Measurements from ENCODE around the gene ELL. TPM values are rescaled to one million over a fixed set of nuclear protein-coding genes. Genes with fewer than 3 reads are reported as not detected.
A peak's percentile ranks its signal among the peaks of the same experiment; 100 is the strongest.

Gene ELL
- total RNA-seq, 2 experiments from 2014 or later: 46.2 to 46.8 TPM

DNA sequence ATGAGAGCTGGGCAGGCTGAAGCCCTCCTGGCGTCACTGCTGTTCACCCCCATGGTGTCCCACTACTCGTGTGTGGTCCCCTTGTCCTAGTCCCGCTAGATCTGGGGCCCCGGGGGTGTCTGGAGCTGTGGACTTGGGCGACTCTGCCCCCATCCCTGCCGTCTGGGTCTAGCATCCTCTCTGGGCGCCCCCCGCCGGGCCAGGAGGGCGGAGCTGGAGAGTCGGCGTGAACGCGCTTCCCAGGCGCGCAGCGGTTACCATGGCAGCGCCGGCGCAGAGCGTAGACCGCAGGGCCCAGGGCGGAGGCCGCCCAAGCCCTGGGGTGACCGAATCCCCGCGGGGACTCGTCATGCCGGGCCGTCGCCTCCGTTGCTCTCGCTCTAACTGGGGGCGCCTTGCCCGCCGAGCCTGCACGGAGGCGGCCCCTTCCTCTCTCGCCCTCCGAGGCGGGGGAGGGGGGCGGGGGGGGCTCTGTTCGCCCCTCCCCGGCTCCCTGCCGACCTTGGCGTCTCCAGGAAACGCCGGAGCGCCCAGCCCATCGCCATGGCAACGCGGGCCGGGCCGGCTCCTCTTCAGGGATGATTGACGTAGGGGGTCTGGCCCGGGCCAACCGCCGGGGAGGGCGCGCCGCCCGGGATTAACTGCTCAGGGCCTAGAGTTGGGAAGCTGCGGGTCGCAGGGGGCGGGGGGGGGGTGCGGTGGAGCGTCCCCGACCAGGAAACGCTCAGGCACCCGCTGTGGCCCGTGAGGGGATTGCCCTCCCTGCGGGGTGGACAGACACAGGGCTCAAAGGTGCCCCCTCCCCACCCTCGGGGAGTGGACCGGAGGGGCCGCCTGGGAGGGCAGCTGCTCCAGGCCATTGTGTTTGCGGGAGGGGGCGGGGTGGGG lies 92.8 kb downstream of the ELL start:
- TF ChIP-seq, protein P1, sequence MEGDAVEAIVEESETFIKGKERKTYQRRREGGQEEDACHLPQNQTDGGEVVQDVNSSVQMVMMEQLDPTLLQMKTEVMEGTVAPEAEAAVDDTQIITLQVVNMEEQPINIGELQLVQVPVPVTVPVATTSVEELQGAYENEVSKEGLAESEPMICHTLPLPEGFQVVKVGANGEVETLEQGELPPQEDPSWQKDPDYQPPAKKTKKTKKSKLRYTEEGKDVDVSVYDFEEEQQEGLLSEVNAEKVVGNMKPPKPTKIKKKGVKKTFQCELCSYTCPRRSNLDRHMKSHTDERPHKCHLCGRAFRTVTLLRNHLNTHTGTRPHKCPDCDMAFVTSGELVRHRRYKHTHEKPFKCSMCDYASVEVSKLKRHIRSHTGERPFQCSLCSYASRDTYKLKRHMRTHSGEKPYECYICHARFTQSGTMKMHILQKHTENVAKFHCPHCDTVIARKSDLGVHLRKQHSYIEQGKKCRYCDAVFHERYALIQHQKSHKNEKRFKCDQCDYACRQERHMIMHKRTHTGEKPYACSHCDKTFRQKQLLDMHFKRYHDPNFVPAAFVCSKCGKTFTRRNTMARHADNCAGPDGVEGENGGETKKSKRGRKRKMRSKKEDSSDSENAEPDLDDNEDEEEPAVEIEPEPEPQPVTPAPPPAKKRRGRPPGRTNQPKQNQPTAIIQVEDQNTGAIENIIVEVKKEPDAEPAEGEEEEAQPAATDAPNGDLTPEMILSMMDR (IDR thresholded peaks at IDR 0.05): no peak
- CTCF ChIA-PET: interaction anchor here (1.2 to 1.9 kb wide), 4 partner anchors 10 to 149 kb away, joined by 3 to 11 read pairs (median 4); partner anchors contain the start of gene SSBP4
- peak overlapping the region; percentile 78 to 92 for H3K27ac ChIP-seq (ENCODE audit: low read depth in 1 of 2, low read length in 2 of 2)
- H3K27ac Mint-ChIP-seq: peak overlapping the region; percentile 81
- POLR2A ChIA-PET: interaction anchor here (1.1 to 2.3 kb wide), 7 partner anchors 8 to 277 kb away, joined by 3 to 21 read pairs (median 4); partner anchors contain the start of genes PIK3R2 and SSBP4
- H3K36me3 Mint-ChIP-seq (ENCODE audit: low read depth): no peaks in the 10 kb centered on the region
- peak overlapping the region; percentile 53 for H3K4me3 ChIP-seq (ENCODE audit: low read length)
- H3K4me1 ChIP-seq (ENCODE audit: insufficient read depth, low read length): peaks cover 87% of the 10 kb centered on the region
- DNase-seq: peak; percentile 64 to 96 (median 82)
- H3K9me3 ChIP-seq (ENCODE audit: control insufficient read depth in 1 of 2, insufficient read depth in 1 of 2, low read length in 2 of 2): no peaks in the 10 kb centered on the region
- intact Hi-C loops (cut with DNase I, micrococcal nuclease): no loop called here
- H3K4me1 Mint-ChIP-seq (ENCODE audit: low read depth): peaks cover 33% of the 10 kb centered on the region
- peak; percentile 76 for ATAC-seq (ENCODE audit: poor library complexity)
- peaks cover 24% of the 10 kb centered on the region for H3K36me3 ChIP-seq (ENCODE audit: insufficient read depth, low read length)
- H3K27me3 ChIP-seq (ENCODE audit: control insufficient read depth in 1 of 2, insufficient read depth in 2 of 2, low read length in 2 of 2): no peaks in the 10 kb centered on the region
- no peaks in the 10 kb centered on the region for H3K27me3 Mint-ChIP-seq
- peak overlapping the region; percentile 34 for H3K4me3 Mint-ChIP-seq
- no peaks in the 10 kb centered on the region for H3K9me3 Mint-ChIP-seq

DNA sequence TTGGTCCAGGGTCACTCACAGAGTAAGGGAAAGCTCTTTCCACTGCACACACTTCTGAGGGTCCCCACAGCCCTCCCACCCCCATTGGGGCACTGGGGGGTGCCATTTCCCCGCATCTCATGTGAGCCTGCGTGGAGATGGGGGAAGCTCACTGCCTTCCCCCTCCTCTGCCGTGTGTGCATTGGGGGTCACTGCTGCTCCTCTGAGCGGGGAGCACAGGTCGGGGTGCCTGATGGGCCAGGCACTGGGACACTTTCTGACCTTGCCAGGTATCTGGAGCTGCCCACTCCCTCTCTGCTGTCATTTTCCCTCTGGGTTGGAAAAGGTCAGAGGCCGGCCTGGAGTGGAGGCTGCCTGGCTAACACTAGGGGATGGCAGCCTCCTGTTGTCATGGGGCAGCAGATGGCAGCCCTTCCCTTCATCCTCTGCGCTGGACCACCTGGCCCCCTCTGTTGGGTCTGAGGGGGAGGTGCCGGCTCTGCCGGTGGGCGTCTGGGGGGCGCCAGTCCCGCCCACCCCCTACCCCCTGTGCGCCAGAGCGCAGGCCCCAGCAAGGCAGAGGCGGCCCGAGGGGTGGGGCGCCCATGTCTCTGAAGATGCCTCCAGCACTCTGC lies 93.6 kb downstream of the ELL start:
- POLR2A ChIA-PET: interaction anchor here (1.1 to 2.3 kb wide), 6 partner anchors 9 to 276 kb away, joined by 3 to 21 read pairs (median 4); partner anchors contain the start of genes PIK3R2 and SSBP4
- H3K36me3 ChIP-seq (ENCODE audit: insufficient read depth, low read length): peaks cover 29% of the 10 kb centered on the region
- intact Hi-C loops (cut with DNase I, micrococcal nuclease): no loop called here
- H3K27me3 ChIP-seq (ENCODE audit: control insufficient read depth in 1 of 2, insufficient read depth in 2 of 2, low read length in 2 of 2): no peaks in the 10 kb centered on the region
- peak in 1 of 14 experiments; percentile 52 for DNase-seq
- peaks cover 92% of the 10 kb centered on the region for H3K4me1 ChIP-seq (ENCODE audit: insufficient read depth, low read length)
- peak overlapping the region; percentile 81 for H3K27ac Mint-ChIP-seq
- peaks cover 40% of the 10 kb centered on the region for H3K4me1 Mint-ChIP-seq (ENCODE audit: low read depth)
- H3K9me3 Mint-ChIP-seq: no peaks in the 10 kb centered on the region
- peak overlapping the region; percentile 53 for H3K4me3 ChIP-seq (ENCODE audit: low read length)
- CTCF ChIA-PET: interaction anchor here (1.2 to 1.9 kb wide), 4 partner anchors 9 to 148 kb away, joined by 3 to 11 read pairs (median 4); partner anchors contain the start of gene SSBP4
- H3K27me3 Mint-ChIP-seq: no peaks in the 10 kb centered on the region
- TF ChIP-seq, protein P1 (IDR thresholded peaks at IDR 0.05): no peak
- H3K27ac ChIP-seq (ENCODE audit: low read depth in 1 of 2, low read length in 2 of 2): peak overlapping the region; percentile 78 to 92
- H3K36me3 Mint-ChIP-seq (ENCODE audit: low read depth): no peaks in the 10 kb centered on the region
- ATAC-seq (ENCODE audit: poor library complexity): no peak
- no peaks in the 10 kb centered on the region for H3K9me3 ChIP-seq (ENCODE audit: control insufficient read depth in 1 of 2, insufficient read depth in 1 of 2, low read length in 2 of 2)
- no peak overlapping the region for H3K4me3 Mint-ChIP-seq

DNA sequence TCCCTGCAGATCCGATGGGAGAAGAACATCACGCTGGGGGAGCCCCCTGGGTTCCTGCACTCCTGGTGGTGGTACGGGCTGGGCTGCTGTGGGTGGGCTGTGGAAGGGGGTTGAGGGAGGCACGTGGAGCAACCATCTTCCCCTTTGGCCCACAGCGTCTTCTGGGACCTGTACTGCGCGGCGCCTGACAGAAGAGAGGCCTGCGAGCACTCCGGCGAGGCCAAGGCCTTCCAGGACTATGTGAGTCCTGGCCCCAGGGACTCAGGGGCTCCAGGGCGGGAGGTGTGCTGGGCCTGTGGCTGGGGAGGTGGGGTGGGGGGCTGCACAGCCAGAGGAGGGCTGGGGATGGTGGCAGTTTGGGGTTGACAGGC lies 94.1 kb downstream of the ELL start:
- peaks cover 92% of the 10 kb centered on the region for H3K4me1 ChIP-seq (ENCODE audit: insufficient read depth, low read length)
- no peaks in the 10 kb centered on the region for H3K9me3 ChIP-seq (ENCODE audit: control insufficient read depth in 1 of 2, insufficient read depth in 1 of 2, low read length in 2 of 2)
- ATAC-seq (ENCODE audit: poor library complexity) (no peak), DNase-seq (no peak)
- peaks cover 32% of the 10 kb centered on the region for H3K36me3 ChIP-seq (ENCODE audit: insufficient read depth, low read length)
- intact Hi-C loops (cut with DNase I, micrococcal nuclease): no loop called here
- H3K27ac ChIP-seq (ENCODE audit: low read depth in 1 of 2, low read length in 2 of 2): no peak overlapping the region
- no peak overlapping the region for H3K4me3 ChIP-seq (ENCODE audit: low read length)
- no peaks in the 10 kb centered on the region for H3K36me3 Mint-ChIP-seq (ENCODE audit: low read depth)
- no peaks in the 10 kb centered on the region for H3K27me3 ChIP-seq (ENCODE audit: control insufficient read depth in 1 of 2, insufficient read depth in 2 of 2, low read length in 2 of 2)
- no peaks in the 10 kb centered on the region for H3K9me3 Mint-ChIP-seq
- H3K27me3 Mint-ChIP-seq: no peaks in the 10 kb centered on the region
- peak overlapping the region; percentile 20 for H3K4me3 Mint-ChIP-seq
- ChIA-PET CTCF (interaction anchor here (1.5 to 1.9 kb wide), 2 partner anchors 9 to 148 kb away, joined by 3 to 11 read pairs; partner anchors contain the start of gene SSBP4), POLR2A (interaction anchor here (2.3 kb wide), 1 partner anchor 8 kb away, joined by 21 read pairs; the partner anchor contains the start of gene SSBP4)
- H3K4me1 Mint-ChIP-seq (ENCODE audit: low read depth): peaks cover 43% of the 10 kb centered on the region
- TF ChIP-seq, protein P1 (IDR thresholded peaks at IDR 0.05): no peak
- H3K27ac Mint-ChIP-seq: peak overlapping the region; percentile 81

All from CD4-positive, alpha-beta T cell (primary cell).